HG02759 (cell line): ENCODE results near the gene HOXD9.

Source experiments
- ATAC-seq: cut with Tn5 transposase; IDR thresholded peaks from one replicate; pipeline ENCODE4 v1.9.1; 2021; ENCODE audit warnings: mild to moderate bottlenecking, moderate library complexity; ENCODE audit not compliant: unreplicated experiment

The HOXD9 gene

DNA sequence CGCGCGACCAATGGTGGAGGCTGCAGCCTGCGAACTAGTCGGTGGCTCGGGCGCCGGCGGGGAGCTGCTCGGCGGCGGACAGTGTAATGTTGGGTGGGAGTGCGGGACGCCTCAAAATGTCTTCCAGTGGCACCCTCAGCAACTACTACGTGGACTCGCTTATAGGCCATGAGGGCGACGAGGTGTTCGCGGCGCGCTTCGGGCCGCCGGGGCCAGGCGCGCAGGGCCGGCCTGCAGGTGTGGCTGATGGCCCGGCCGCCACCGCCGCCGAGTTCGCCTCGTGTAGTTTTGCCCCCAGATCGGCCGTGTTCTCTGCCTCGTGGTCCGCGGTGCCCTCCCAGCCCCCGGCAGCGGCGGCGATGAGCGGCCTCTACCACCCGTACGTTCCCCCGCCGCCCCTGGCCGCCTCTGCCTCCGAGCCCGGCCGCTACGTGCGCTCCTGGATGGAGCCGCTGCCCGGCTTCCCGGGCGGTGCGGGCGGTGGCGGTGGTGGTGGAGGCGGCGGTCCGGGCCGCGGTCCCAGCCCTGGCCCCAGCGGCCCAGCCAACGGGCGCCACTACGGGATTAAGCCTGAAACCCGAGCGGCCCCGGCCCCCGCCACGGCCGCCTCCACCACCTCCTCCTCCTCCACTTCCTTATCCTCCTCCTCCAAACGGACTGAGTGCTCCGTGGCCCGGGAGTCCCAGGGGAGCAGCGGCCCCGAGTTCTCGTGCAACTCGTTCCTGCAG, at the start of gene HOXD9:
Gene HOXD9 (plus strand): TSS at position 37 of the 728 bp plus-strand sequence. CDS start 50 bp downstream, at position 87.
- ATAC-seq: no peak

DNA sequence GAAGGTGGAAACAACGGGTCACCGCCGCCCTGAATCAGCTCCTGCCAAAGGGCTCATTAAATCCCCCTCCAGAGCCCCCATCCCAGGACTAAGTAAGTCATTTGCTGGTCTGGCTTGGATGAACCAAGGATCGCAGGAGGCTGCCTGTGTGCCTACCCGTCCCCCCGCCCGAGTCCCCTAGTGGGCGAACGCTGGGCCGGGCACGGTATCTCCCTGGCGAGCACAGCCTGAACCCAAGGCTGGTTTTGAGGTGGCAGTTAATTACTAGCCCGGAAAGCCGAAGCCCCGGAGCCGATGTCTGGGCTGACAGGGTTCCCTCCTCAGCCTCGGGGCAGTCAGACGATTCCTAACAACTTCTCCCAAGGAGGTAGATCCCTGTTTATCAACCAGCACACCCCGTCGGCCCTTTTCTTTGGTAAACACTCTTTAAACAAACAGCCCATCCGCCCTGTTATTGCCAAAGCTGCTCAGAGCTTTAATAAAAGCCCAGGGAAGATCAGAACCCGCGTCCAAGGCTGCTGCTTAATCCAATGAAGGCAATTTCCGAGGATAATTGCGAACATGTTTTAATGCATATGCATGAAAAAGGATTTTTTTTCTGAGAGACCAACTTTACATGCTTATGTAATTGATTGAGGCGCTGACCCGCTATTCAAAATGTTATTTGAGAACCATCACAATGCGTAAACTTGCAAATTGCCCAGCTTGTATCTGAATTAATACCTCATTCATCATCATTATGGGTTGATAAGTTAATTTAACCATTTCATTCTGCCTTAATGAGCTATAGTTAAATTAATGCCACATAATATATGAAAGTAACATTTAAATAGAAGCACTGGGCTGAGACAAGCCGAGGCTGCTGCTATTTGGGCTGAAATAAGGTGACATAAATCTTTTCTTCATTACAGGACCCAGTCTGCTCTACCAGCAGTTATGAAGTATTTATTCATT, 49.3 kb upstream of the HOXD9 start:
- no peak for ATAC-seq

DNA sequence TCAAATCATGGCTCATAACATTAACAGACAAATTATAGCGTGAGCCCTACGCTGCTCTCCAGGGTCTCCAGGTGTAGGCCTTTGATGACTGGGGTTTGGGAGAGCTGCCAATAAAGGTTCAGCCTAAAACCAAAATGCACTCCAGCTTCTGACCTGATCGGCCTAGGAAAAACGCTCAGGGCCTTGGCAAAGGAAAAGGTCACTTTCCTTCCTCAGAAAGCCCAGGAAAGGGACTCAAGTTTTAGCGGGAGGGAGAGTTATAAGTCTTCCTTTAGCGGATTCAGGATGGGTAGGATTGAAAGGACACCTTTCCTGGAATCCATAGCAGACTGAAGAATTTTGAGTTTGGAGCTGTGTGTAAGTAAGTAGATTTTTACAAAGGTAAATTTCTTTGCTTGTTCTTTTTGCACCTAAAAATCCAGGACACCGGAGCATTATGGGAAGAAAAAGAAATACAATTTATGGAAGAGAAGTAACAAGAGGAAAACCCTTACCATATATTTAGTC, 47.5 kb upstream of the HOXD9 start:
- ATAC-seq: no peak

DNA sequence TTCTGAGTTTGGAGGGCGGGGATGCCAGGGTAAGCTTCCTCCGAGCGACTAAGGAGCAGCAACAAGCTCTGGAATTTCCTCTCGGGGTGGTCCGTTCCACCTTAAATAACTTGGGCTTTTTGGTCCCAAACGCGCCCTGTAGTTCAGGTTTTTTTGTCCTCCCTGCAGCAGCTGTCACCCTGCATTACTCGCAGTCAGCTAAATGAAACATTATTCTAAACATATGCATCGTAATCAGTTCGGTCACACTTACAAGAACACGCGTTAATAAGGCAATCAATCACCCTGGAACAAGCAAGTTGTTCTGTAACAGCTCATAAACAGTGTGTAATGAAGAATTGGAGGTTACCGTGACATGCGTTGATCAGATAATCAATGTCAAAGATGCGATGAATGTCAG, 47.0 kb upstream of the HOXD9 start:
- ATAC-seq: no peak

DNA sequence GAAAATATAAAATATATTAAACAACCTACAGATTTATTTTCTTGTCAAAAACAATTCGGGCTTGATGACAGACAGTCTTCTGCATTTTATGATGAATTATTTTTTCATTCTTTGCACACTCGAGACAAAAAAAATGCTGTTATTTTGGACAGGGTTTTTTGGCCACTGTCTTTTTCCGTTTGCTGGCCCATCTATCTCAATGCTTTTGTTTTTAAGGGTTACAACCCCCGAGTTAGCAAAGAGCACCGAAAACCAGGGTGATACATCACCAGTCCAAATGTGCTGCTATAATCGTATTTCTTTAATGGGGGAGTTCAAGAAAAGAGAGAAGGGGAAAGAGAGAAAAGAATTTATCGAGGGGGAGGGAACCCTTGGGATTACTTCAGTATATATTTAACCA, 46.5 kb upstream of the HOXD9 start:
- ATAC-seq: no peak

DNA sequence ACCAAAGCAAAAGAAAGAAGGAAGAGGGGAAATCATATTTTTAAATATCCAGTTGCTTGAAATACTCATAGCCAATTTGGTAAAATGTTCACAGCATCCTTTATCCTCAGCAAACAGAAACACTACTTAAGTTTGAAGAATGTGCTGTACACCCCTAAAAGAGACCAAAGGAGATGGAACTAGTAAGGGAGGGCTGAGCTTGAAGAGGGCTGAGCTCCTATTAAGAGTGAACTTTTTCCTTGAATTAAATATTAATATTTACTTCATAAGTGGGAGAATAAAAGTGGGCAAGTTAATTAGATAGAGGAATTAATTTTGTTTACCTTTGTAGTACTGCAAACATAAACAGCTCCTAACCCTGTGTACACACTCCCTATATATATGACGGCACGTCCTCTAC, 45.7 kb upstream of the HOXD9 start:
- ATAC-seq: no peak

DNA sequence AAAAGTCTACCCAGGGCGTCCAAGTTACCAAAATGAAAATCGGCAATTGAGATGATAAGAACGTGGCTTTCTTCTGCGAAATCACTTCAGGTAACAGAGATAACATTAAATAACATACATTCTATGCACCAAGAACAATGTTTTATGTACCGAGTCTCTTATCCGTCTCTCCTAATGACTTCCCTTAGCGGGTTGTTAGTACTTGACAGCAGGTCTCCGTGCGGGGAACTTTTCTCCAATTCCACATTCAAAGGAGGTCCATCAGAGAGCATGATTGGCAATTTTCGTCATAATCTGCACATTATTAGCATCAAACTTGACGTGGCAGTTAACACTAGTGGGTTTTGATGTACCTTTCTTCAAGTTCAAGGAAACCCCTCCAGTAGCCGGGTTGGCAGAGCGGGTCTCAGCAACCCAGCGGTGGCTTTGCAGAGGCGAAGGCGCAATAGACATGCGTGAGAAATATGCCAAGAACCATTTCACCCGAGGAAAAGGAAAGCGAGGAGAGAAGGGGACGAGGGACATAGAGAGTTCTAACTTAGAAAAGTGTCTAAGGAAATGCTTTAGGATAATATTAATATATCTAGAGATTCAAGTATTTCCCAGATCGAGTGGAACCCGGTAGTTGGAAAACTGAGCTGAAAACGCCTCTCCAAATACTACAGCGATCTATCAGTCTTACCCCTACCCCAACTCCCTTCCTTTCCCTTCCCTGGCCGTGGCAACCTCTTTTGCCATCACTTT, 43.8 kb upstream of the HOXD9 start:
- no peak for ATAC-seq

DNA sequence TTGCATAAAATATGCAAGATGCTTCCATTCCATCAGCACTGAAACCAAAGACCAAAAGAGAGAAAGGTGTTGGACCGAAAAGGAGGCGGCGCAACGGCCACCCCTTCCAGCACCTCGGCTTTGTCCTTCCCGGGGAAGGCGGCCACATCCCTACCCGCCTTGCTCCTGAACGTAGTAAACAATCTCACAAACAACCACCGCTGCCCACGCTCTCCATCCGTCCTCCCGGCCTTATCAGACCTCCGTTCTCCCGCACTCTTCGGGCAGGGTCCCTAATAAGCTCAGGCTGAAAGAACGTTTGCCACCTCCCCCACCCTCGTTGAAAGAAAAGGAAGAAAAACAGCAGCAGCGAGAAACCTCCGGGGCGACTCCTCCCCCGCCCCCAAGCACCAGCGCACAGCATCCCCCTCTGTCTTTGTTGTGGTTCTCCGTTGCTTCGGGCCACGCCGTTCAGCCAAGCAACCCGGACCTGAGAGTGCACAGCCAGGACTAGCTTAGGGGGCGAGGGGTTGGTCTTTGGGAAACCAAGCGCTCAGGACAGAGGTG, 43.2 kb upstream of the HOXD9 start:
- no peak for ATAC-seq

DNA sequence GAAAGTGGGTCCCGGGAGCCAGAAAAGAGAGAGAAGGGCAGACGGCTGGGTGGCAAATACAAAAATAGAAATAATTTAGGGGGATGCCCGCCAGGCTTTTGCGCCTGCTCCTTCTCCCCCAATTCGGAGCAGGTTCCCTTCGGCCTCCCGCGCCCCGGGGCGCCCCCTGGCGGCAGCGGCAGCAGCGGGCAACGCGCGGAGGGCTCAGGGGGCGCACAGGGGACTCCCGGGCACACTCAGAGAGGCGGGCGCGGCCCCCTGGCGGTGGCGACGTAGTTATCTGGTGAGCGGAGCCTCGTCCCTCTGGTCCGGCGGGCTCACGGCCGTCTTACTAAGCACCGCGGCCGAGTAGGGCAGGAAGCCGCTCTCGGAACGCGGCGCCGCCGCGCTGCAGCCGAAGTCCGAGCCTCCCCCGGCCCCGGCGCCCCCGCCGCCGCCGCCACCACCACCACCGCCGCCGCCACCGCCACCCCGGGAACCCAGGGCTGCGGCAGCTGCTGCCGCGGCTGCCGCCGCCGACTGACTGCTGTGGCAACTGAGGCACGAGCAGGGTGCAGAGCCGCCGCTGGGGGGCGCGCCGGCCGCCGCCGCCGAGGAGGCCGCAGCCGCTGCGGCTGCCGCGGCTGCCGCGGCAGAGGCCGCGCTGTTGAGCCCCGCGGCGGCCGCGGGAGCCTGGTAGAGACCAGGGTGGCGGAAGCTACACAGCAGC, 42.5 kb upstream of the HOXD9 start:
- ATAC-seq: no peak

DNA sequence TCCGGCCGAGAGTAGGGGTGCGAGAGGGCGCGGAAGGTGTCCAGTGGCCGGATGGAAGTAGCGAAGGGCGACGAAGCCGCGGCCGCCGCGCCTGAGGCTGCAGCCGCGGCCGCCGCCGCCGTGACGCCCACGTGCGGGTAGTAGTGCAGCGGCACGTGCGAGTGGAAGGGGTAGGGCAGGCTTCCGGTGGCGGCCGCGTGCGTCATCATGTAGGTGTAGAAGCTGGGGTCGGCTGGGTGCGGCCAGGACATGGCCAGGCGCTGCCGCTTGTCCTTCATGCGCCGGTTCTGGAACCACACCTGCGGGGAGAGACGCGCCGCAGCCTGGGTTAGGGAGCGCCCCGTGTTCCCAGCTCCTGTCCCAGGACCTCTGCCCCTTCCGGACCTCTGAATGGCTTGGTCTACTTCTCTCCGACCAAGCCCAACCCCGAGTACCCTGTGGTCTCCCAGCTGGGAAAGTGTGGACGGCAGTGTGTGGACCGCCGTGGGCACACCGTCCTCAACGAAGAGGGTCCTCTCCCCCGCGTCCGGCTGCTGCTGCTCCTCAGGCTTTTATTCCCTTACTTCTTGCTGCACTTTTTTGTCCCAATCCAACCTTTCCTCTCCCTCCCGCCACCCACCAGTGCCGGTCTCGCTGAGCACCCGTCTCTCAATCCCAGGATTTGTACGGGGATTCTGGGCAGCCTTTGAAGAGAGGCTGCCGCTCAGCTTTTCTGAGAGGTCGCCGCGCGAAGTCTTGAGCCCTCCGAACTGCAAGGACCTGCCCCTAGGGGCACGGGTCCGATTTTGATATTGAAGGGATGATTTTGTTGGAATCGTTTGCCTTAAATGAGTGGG, 41.8 kb upstream of the HOXD9 start:
- ATAC-seq: no peak

DNA sequence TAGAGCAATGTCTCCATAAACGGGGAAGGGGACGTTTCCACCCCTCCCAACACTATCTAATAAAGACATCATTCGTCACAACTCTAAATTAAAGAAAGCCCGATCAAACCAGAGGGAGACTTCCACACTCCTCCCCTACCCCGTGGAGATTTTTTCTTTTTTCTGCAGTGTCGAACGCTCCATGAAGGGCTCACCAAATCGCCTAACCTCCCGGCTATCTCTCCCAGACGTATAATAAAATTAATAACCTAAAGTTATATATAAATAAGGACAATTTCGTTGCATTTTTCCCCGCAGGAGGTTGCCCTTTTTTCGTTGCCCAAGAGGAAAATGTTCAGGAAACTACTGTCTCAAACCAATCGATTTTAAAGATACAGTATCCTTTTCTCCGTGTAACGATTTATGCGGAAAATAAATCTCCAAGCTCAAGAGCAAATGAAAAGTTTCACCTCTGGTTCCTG, 41.1 kb upstream of the HOXD9 start:
- ATAC-seq: no peak

DNA sequence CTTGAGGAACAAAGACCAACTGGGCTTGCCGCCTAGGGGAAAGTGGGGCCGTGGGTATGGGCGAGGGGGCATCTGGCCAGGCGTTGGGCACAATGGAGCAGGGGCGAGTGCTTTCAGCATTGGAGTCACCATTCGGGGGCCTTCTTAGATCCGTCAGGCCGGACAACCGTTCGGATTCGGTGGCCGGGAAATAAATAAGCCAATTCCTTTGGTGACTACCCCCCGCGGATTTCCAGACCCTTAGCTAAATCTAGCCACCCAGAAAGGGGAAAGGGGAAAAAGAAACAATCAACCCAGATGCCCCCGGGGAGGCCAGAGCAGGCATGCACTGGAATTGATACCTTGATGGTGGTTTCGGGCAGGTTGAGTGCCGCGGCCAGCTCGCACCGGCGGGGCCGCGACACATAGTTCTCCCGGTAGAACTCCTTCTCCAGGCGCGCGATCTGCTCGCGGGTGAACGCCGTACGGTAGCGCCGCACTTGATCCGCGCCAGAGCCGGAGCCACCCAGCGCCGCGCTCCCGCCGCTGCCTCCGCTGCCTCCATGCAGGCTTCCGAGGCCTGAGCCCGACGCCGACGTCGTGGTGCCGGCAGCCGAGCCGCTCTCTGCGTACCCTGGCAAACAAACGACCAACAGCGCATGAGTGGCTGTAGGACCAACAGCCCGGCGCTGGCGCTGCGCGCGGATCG, 40.5 kb upstream of the HOXD9 start:
- ATAC-seq: no peak

DNA sequence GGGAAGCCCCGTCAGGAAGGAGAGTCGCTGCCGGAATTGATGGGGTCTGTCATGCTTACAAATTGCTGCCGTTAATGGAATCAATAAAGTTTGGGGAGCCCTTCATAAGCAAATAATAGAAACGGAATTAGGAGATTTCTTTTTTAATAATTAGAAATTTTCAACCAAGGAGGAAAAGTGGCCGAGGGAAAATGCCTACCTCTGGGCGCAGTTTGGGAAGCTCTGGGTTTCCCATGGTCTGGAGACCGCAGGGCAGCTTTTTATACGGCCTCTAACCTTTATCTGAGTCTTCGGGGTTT, 40.0 kb upstream of the HOXD9 start:
- ATAC-seq: no peak

DNA sequence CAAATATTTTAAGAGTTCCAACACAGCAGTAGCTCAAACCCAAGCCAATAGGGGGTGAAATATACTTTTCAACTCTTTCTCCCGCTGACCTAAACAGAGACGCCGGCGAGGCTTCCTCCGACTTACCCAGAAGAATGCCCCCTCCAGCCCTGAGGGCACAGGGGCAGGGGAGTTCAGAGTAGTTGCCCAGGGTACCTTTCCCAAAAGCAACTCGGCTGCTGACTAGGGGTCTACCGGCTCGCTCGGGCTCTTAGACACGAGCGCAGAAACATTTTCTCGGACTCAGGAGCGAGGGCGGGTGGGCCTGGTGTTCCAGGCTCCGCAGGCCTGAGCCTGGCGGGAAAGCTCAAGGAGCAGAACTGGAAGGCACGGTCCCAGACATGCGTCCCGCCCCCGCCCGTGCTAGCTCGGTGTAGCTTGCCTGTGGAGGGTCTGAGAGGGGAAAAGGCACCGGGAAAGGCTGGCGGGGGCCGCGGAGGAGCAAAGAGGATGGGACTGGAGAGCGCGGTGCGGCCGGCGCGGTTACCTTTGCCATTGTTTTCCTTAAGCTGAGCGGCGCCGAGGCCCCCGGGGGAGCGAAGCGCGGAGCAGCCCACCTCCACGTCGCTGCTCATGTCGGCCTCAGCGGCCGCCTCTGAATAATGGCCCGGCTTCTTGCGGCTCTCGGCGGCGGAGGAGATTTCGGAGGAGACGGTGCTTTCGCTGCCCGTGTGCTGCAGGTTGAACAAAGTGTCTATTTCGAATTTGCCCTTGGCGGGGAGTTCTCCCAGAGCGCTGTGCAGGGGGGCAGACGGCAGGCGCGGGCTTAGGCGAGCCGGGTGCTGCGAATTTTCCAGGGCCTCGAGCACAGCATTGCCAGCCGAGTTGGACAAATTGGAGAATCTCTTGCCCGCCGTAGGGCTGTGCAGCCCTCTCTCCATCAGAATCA, 39.4 kb upstream of the HOXD9 start:
- ATAC-seq: no peak

DNA sequence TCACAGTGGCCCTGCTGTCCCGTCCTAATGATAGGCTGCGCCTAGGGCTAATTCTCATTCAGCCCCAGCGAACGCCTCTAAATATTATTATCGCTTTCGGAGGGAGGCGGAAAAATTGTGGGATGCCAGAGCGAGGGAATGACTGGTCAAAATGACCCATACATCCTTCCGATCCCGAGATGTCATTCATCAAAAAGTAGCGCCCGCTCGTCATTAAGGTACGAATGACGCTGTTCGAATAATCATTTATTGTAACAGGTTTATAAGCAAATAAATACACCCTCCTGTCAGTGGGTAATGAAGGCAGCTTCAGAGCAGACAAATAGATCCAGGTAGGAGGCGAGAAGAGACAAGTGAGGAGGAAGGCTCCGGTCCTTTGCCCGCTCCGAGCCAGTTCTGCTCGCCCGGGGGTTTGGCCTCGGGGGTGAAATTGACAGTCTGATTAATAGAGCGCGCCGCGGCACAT, 38.7 kb upstream of the HOXD9 start, which contains the start of gene EVX2:
Gene EVX2 (minus strand): TSS at position 167 of the 466 bp plus-strand sequence. CDS start 186 bp downstream, outside the sequence.
- ATAC-seq: no peak

DNA sequence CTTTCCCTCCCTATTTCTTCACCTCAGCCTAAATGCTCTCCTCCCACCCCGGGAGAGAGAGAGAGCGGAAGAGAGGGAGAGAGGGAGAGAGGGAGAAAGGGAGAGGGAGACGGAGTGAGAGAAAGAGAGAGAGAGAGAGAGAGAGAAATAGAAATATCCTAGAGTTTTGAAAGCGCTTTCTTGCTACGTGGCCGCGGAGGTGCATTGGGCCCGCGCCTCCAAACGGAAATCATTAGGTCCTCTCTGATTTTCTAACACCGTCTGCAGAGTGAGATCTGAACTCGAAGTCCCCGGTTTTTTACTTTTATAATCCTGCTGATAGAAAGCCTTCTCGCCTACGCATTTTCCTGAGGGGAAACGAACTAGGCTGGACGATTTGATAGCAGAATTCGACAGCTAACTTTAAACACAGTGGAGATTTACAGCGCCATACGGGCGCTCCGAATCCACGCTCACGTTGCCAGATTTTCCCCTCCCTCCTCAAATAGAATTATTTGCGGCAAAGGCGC, 37.9 kb upstream of the HOXD9 start:
- ATAC-seq: no peak

DNA sequence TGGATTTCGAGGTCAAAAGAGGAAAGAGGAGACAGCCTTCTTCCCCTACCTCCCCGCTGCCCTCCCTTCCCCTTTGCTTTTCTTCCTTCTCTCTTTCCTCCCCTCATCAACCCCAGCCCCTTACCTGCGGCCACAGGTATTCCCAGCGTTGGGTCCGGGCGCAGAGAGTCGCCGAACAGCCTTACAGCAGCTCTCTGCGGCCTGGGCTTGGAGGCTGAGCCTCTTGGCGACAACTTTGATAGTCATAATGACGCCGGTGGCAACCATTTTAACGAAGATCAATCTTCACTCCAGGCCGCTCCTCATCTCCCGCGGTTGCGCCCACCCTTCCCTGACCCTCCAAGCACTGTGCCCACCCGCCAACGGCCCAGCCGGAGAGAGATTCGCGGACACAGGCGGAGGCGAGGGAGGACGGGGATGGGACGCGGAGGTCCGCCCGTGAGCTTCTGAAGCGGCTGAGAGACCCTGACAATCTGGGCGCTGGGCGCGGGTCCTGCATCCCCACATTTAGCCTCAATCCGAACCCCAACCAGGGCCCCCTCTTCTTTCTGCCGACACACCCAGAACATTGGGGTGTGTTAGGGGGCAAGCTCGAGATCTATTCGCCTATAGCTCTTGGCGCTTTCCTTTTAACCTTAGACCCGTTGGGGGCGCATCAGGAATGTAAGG, 37.3 kb upstream of the HOXD9 start:
- no peak for ATAC-seq
